ELR (cell line): ENCODE data around the gene ADAM22.
A peak's percentile ranks its signal among the peaks of the same experiment; 100 is the strongest.

ENCODE experiments used
- DNase-seq: peaks from one replicate; pipeline ENCODE4 v3.0.0-alpha.2; 2015; ENCODE audit warnings: low read depth

ADAM22 gene

DNA sequence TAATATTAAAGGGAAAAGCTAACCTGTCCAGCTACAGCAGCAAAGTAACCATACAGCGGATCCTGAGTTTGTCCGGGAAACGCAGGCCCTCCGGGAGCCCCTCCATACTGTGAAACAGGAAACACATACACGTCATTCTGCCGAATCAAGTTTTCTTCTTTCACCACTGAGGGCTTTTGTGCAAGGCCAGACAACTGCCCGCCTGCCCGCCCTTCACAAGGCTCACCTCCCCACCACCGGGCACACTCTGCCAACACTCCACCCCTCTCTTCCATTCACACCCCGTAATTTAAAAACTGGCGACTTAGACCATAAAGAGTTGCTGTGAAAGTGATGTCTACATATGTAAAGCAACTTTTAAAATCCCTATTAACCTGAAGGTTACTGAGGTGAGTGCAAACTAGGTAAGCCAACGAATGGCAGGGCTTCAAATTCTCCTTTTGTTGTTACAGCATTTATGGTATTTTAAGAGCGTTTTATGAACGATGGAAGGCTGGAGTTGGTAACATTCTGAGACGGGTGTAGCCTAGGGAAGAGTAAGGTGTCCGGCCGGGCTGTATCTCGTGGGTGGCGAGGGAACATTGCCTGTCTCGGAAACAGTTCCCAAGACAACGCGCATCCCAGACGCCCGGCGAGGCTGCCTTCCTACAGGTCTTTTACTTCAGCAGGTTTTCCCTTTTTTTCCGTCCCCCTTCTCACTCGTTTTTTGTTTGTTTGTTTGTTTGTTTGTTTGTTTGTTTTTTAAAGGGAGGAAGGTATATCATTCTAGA lies 285.0 kb downstream of the ADAM22 start:
- DNase-seq: peak; percentile 72

DNA sequence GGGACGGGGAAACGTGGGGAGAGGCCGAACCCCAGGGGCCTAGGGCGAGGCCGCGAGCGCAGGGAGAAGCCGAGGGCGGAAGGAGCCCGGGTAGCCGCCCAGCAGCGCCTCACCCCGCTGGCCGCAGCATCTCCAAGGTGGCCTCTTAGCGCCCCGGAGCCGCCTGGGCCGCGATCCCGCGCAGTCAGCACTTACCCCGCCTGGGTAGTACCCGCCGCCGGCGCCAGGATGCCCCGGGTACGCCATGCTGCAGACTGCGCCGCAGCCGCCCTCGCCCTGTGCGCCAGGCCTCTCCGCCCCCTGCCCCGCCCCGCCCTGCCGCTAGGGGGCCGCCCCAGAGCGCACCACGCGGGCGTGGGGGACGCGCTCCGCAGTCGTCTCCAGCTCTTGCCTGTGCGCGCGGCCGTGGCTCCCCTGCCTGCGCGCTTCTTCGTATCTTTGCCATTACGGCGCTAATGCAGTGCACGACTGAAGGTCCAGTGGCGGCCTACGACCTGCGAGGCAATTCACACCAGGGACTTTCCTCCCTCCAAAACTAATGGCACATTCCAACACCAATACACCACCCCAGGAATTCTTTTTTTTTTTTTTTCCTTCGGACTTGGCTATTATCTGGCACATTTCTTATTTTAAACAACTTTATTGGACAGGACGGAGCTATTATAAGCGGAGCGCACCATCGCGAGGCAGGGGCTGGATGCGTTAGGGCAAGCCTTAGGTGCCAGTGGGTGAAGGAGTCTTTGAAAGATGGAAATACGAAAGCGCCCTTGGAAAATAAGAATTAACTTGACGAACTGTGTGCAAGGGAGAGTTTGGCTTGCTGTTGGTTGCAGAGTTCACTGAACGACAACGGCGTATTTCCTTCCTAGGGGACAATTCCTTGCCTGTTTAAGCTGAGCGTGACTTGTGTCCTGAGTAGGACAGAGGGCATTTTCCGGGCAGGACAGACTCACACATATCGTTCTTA lies 286.0 kb downstream of the ADAM22 start, which contains the start of gene SRI:
Gene SRI, minus strand, starts transcription at position 258 of the 967 bp plus-strand sequence. Its CDS starts 12 bp downstream, at position 246.
- peak; percentile 85 for DNase-seq

- no peak for DNase-seq
Measured at GRCh38 chr7:88223265-88223664, 289.2 kb downstream of the ADAM22 start.

DNA sequence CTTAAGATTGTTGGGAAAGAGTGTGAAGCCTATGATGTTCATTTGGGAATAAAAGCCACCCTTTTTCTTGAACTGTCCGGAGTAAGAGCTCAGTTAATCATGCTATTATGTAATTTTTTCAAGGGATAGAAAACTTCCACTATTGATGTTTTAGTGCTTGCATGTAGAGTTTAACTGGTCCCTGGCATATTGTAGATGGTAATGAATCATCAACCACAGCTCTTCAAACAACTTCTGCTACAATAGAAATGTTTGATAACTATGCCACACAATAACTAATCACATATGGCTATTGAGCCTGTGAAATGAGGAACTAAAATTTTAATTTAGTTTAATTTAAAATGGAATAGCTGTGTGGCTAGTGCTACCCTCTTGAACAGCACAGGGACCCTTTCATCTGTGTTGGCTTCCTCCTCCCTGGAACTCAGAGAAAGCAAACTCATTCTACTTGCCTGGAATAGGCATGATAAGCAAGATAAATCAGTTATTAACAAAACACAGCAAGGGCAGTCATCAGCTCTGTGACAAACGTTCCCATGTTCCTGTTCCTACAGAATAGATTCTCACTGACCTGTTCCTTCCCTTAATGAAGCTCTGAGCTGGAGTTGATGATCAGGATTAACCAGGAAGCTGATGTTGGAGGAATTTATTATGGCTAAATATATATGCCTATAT lies 290.7 kb downstream of the ADAM22 start:
- DNase-seq: peak; percentile 64

DNA sequence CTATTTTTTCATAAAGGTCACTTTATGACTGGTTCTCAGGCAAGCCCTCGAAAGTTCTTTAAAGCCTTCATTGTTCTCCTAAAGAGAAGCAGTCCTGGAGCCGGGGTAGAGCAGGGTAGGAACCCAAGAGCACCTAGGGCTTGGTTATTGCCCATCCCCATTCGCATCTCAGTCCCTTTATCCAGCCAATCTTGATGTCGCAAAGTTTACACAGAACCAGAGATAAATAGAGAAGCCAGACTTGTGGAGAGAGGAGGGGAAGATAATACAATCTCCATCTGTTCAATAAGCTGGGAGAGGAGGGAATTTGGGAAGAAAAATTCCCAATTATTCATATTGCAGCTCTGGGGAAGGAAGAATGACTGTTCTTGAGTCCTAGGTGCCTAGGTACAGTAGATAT lies 292.1 kb downstream of the ADAM22 start:
- DNase-seq: no peak

DNA sequence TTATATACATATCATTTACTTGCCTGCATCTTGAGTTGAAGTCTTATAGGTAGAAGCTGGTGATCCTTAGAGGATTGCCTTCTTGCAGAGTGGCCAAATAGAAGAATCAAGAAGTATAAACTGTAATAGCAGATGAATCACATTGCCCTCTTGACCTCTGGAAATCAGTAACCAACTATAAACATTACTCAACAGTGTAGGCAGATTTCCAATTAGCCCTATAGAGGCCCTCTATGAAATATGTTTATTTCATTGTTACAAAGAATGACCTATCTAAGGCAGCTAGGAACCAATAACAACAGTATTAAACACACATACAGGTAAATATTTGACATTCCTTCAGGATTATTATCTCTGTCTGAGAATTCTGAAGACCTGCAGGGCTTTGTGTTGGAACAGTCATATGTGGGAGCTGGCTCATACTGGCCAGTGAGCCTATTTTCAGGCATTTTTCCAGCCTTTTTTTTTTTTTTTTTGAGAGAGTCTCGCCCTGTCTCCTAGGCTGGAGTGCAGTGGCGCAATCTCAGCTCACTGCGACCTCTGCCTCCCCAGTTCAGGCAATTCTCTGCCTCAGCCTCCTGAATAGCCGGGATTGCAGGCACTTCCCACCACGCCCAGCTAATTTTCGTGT lies 292.9 kb downstream of the ADAM22 start:
- peak; percentile 89 for DNase-seq

DNA sequence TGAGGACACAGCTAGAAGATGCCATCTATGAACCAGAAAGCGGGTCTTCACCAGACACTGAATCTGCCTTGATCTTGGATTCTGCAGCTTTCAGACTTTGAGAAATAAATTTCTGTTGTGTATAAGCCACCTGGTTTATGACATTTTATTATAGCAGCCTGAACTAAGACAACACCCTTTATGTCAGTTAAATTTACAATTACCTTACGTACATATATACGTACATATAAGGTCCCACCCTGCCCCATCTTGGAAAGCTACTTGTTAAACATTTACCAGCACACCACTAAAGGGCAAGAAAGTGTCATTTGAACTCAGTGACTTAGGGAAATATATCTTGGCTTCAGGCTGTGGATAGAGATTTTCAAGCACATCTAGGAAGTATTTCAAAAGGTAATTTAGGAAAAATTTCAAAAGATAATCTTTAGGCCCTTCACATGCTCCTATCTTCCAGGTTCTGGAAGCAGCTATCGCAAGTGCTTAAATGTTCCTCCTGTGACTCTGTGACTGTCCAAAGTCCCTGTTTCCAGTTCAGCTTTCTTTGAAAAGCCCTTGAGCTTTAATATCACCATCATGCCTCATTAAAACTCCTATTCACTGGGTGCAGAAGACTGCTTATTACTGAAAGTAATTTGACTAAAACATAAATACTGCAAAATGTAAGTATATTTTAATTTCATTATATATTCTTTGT lies 295.4 kb downstream of the ADAM22 start:
- DNase-seq: no peak

DNA sequence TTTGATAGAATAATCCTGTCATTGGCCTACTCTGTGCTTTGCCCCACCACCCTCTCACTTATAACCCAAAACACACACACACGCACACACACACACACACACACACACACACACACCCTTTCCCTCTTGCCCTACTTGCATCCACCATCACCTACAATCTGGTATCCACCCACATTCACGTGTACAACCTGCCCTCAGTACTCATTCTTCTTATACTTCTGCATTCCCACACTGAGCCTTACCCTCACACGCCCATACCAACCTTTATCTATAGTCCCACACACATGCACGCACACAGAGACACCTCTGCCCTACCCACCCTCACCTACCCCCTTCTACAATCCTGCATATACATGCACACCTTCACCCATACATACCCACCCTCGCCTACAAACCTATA lies 296.6 kb downstream of the ADAM22 start:
- no peak for DNase-seq

DNA sequence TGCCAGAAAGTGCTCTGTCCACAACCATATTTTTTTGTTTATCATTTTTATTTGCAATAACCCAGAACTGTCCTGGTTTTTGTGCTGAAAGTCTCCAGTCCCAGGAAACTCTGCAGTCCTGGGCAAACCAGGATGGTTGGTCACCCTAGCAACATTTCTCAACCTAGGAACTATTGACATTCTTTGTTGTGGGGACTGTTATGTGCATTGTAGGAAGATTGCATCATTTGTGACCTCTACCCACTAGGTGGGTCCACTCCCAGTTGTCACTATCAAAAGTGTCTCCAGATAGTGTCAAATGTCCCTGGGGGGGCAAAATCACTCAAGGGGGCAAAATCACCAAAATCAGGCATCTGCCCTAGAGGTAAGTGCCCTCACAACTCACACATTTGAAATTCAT lies 299.8 kb downstream of the ADAM22 start:
- no peak for DNase-seq

DNA sequence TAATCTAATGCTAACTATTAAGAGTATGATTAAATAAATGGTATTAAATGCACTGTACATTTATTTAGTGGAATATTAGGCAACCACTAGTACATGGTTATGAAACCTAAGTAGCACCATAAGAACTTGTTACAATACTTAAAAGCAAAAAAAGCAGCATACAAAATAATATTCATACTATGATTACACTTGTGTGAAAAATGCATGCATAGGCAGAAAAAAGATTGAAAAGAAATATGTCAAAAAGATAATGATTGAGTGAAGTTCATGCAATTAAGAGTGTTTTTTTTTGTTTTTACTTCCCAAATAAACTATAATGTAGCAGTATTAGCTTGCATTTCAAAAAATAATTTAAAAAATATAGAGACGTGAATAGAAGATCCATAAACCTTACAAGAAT lies 305.8 kb downstream of the ADAM22 start:
- no peak for DNase-seq

DNA sequence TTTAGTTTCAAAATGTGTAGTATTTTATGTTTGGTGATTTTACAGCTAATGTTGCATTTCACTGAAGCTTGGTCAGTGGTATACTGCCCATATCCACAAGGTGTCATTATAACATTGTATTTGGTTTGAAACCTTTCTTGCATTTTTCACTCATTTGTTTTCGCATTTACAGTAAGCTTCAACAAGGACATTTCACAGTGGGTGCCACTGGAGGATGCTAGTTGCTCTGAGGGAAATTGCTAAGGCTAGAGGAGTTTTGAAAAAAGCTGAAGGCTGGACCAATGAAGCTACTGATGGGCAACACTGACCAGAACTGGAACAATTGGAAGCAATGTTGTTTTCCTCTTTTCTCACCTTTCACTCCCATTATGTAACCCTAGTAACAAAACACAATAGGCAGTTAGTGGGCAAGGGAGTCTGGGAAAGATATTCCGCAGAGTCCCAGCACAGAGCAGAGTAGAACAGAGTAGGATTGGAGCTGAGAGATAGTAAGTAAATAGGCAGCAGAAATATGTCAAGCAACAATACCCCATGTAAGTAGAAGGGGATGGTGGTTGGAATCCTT lies 309.4 kb downstream of the ADAM22 start:
- peak; percentile 39 for DNase-seq

GRCh38 chr7:88244258-88244657 lies 310.2 kb downstream of the ADAM22 start:
- DNase-seq: no peak
